Mesenchymal stem cell (in vitro differentiated cells and primary cell): Measurements from ENCODE around the gene HSCB.

Experiments used
- DNase-seq: peaks from one replicate; pipeline ENCODE4 v3.0.0-alpha.2; 2013
- H2AFZ ChIP-seq: one replicate; pipeline ENCODE4 v1.6.1; 2013; ENCODE audit warnings: low read depth, mild to moderate bottlenecking, control low read depth, inconsistent platforms, low read length, moderate library complexity
- H2AK5ac ChIP-seq: 2 replicates; pipeline ENCODE4 v1.6.1; 2013; ENCODE audit warnings: low read length, moderate library complexity, mild to moderate bottlenecking, inconsistent platforms; ENCODE audit not compliant: severe bottlenecking
- H2BK120ac ChIP-seq: one replicate; pipeline ENCODE4 v1.6.1; 2013; ENCODE audit warnings: low read depth, mild to moderate bottlenecking, inconsistent platforms, low read length, moderate library complexity
- H2BK12ac ChIP-seq, 2 experiments: one replicate each; pipeline ENCODE4 v1.6.1; 2013; ENCODE audit warnings: inconsistent platforms in 2 of 2, low read length in 2 of 2, mild to moderate bottlenecking in 2 of 2, moderate library complexity in 2 of 2, control low read depth in 1 of 2
- H2BK15ac ChIP-seq: one replicate; pipeline ENCODE4 v1.6.1; 2013; ENCODE audit warnings: mild to moderate bottlenecking, low read depth, inconsistent platforms; ENCODE audit not compliant: poor library complexity, severe bottlenecking
- H2BK5ac ChIP-seq: 2 replicates; pipeline ENCODE4 v1.6.1; 2013; ENCODE audit warnings: low read depth, mild to moderate bottlenecking, low read length, control low read depth, inconsistent platforms; ENCODE audit not compliant: poor library complexity, severe bottlenecking
- H3K14ac ChIP-seq, 2 experiments: one replicate each; pipeline ENCODE4 v1.6.1; 2013; ENCODE audit warnings: inconsistent platforms in 2 of 2, low read length in 2 of 2, control low read depth in 1 of 2, mild to moderate bottlenecking in 1 of 2, moderate library complexity in 1 of 2
- H3K18ac ChIP-seq, 2 experiments: one replicate each; pipeline ENCODE4 v1.6.1; 2013; ENCODE audit warnings: inconsistent platforms in 2 of 2, low read length in 2 of 2, control low read depth in 1 of 2, low read depth in 1 of 2, mild to moderate bottlenecking in 1 of 2
- H3K23ac ChIP-seq, 2 experiments: one replicate each; pipeline ENCODE4 v1.6.1; 2013; ENCODE audit warnings: inconsistent platforms in 2 of 2, low read length in 2 of 2, mild to moderate bottlenecking in 2 of 2, moderate library complexity in 2 of 2, control low read depth in 1 of 2
- H3K27ac ChIP-seq: 2 replicates; pipeline ENCODE4 v1.5.1; 2013; ENCODE audit warnings: mild to moderate bottlenecking, moderate library complexity, low read length, control low read depth, inconsistent platforms; ENCODE audit not compliant: poor library complexity, severe bottlenecking
- H3K27me3 ChIP-seq, 2 experiments: 2 replicates each; pipeline versions ENCODE4 v1.6.1 to v1.7.0; 2013; ENCODE audit warnings: low read length in 2 of 2, mild to moderate bottlenecking in 2 of 2, moderate library complexity in 2 of 2, control low read depth in 1 of 2, inconsistent platforms in 1 of 2; ENCODE audit not compliant: control insufficient read depth in 1 of 2, insufficient read depth in 1 of 2
- H3K36me3 ChIP-seq, 2 experiments: 2 replicates each; pipeline versions ENCODE4 v1.6.1 to v1.7.0; 2013; ENCODE audit warnings: low read length in 2 of 2, control low read depth in 1 of 2, inconsistent platforms in 1 of 2, low read depth in 1 of 2, mild to moderate bottlenecking in 1 of 2; ENCODE audit not compliant: insufficient read depth in 2 of 2, control insufficient read depth in 1 of 2
- H3K4ac ChIP-seq, 2 experiments: one replicate each; pipeline ENCODE4 v1.6.1; 2013; ENCODE audit warnings: inconsistent platforms in 2 of 2, low read length in 2 of 2, mild to moderate bottlenecking in 2 of 2, moderate library complexity in 2 of 2, control low read depth in 1 of 2, low read depth in 1 of 2
- H3K4me1 ChIP-seq: 2 replicates; pipeline ENCODE4 v1.6.1; 2013; ENCODE audit warnings: low read depth, low read length, control low read depth; ENCODE audit not compliant: control insufficient read depth, insufficient read depth
- H3K4me2 ChIP-seq: 2 replicates; pipeline ENCODE4 v1.6.1; 2013; ENCODE audit warnings: low read length, mild to moderate bottlenecking, inconsistent platforms; ENCODE audit not compliant: poor library complexity, severe bottlenecking
- H3K4me3 ChIP-seq, 2 experiments: 2 replicates each; pipeline versions ENCODE4 v1.5.1 to v1.7.0; 2013; ENCODE audit warnings: low read length in 2 of 2, mild to moderate bottlenecking in 2 of 2, control low read depth in 1 of 2, low read depth in 1 of 2; ENCODE audit not compliant: insufficient read depth in 1 of 2
- H3K79me1 ChIP-seq: replicated peaks from 2 replicates; pipeline ENCODE4 v1.6.1; 2013; ENCODE audit warnings: mild to moderate bottlenecking, control low read depth, low read length, inconsistent platforms; ENCODE audit not compliant: poor library complexity, severe bottlenecking
- H3K9ac ChIP-seq: 2 replicates; pipeline ENCODE4 v1.7.0; 2013; ENCODE audit warnings: mild to moderate bottlenecking, low read length, moderate library complexity
- H3K9me3 ChIP-seq: 2 replicates; pipeline ENCODE4 v1.7.0; 2013; ENCODE audit warnings: mild to moderate bottlenecking, low read length; ENCODE audit not compliant: control insufficient read depth
- H4K8ac ChIP-seq: one replicate; pipeline ENCODE4 v1.6.1; 2013; ENCODE audit warnings: inconsistent platforms, mild to moderate bottlenecking, low read length, moderate library complexity
- H4K91ac ChIP-seq: one replicate; pipeline ENCODE4 v1.6.1; 2013; ENCODE audit warnings: mild to moderate bottlenecking, low read length, inconsistent platforms
- WGBS: methylation state at CpG from one replicate; pipeline ENCODE4 v1.1.7; 2013; ENCODE audit warnings: mixed read lengths; 5-methylcytosine and 5-hydroxymethylcytosine counted together

Gene HSCB

DNA sequence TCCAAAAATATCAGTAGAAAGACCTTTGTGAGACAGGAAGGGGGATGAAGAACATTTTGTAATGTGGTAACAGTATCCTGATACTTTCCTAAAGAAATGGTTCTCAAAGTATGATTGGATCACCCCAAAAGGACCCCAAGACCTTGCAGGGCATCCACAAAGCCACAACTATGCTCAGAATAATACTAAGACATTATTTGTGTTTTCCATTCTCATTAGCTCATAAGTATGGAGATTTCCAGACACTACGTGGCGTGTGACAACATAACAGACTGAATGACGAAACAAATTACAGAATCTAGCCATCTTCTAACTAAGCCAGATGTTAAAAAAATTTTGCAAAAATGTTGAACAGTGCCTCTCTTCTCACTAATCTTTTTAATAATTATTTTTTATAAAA is 25.2 kb upstream of the HSCB start:
- no peaks in the 10 kb centered on the region for H3K27me3 ChIP-seq
- no peak overlapping the region for H3K23ac ChIP-seq
- H2AFZ ChIP-seq: no peak overlapping the region
- peaks cover 4% of the 10 kb centered on the region for H3K4me1 ChIP-seq
- WGBS: 100% methylated on average over 3 of the region's 3 CpGs
- H3K9me3 ChIP-seq: no peaks in the 10 kb centered on the region
- no peak overlapping the region for H3K4me2 ChIP-seq
- no peak overlapping the region for H3K14ac ChIP-seq
- H3K27ac ChIP-seq: no peak overlapping the region
- H3K4ac ChIP-seq: no peak overlapping the region
- no peak overlapping the region for H3K18ac ChIP-seq
- H2AK5ac ChIP-seq: peak overlapping the region; percentile 54
- H3K79me1 ChIP-seq: peaks cover 3% of the 10 kb centered on the region
- H2BK15ac ChIP-seq: no peak overlapping the region
- H2BK5ac ChIP-seq: no peak overlapping the region
- no peak overlapping the region for H3K4me3 ChIP-seq
- no peak overlapping the region for H4K91ac ChIP-seq
- no peak overlapping the region for H4K8ac ChIP-seq
- H3K36me3 ChIP-seq: peaks cover 0 to 17% of the 10 kb centered on the region in 2 experiments
- no peak overlapping the region for H3K9ac ChIP-seq
- no peak overlapping the region for H2BK12ac ChIP-seq
- DNase-seq: peak; percentile 11
- H2BK120ac ChIP-seq: no peak overlapping the region

GRCh38 chr22:28718044-28718443 is 23.8 kb upstream of the HSCB start:
- Histone ChIP-seq H2BK120ac (no peak overlapping the region), H2AFZ (no peak overlapping the region), H3K79me1 (peaks cover 3% of the 10 kb centered on the region), H3K23ac (no peak overlapping the region), H2AK5ac (no peak overlapping the region), H3K18ac (no peak overlapping the region), H3K4ac (no peak overlapping the region), H2BK12ac (no peak overlapping the region), H3K27me3 (no peaks in the 10 kb centered on the region), H3K9ac (no peak overlapping the region), H2BK15ac (no peak overlapping the region), H3K14ac (no peak overlapping the region), H3K4me3 (no peak overlapping the region), H4K8ac (no peak overlapping the region), H3K36me3 (peaks cover 0 to 22% of the 10 kb centered on the region in 2 experiments), H2BK5ac (no peak overlapping the region), H3K27ac (no peak overlapping the region), H4K91ac (no peak overlapping the region), H3K9me3 (no peaks in the 10 kb centered on the region), H3K4me1 (peaks cover 4% of the 10 kb centered on the region), H3K4me2 (no peak overlapping the region)
- WGBS: 94% methylated on average over 3 of the region's 3 CpGs
- no peak for DNase-seq

GRCh38 chr22:28728002-28728401 is 13.8 kb upstream of the HSCB start:
- peaks cover 0 to 21% of the 10 kb centered on the region in 2 experiments for H3K36me3 ChIP-seq
- H2BK12ac ChIP-seq: no peak overlapping the region
- H2AFZ ChIP-seq: no peak overlapping the region
- H3K27ac ChIP-seq: no peak overlapping the region
- H3K4me1 ChIP-seq: no peaks in the 10 kb centered on the region
- H3K79me1 ChIP-seq: no peaks in the 10 kb centered on the region
- H3K18ac ChIP-seq: no peak overlapping the region
- no peak overlapping the region for H2BK15ac ChIP-seq
- H3K9ac ChIP-seq: peak overlapping the region; percentile 36
- DNase-seq: no peak
- H3K23ac ChIP-seq: no peak overlapping the region
- no peak overlapping the region for H4K91ac ChIP-seq
- no peaks in the 10 kb centered on the region for H3K27me3 ChIP-seq
- no peaks in the 10 kb centered on the region for H3K9me3 ChIP-seq
- H3K4me3 ChIP-seq: no peak overlapping the region
- no peak overlapping the region for H2AK5ac ChIP-seq
- WGBS: no CpG with 5 or more reads among the region's 1 CpG
- no peak overlapping the region for H2BK5ac ChIP-seq
- no peak overlapping the region for H3K4me2 ChIP-seq
- no peak overlapping the region for H3K14ac ChIP-seq
- no peak overlapping the region for H3K4ac ChIP-seq
- H4K8ac ChIP-seq: no peak overlapping the region
- H2BK120ac ChIP-seq: no peak overlapping the region

GRCh38 chr22:28728621-28729313 is 13.1 kb upstream of the HSCB start:
- H3K4ac ChIP-seq: no peak overlapping the region
- DNase-seq: peak; percentile 35
- H3K4me1 ChIP-seq: no peaks in the 10 kb centered on the region
- no peak overlapping the region for H3K4me3 ChIP-seq
- H3K23ac ChIP-seq: no peak overlapping the region
- peaks cover 0 to 26% of the 10 kb centered on the region in 2 experiments for H3K36me3 ChIP-seq
- no peak overlapping the region for H3K4me2 ChIP-seq
- H3K79me1 ChIP-seq: peaks cover under 1% of the 10 kb centered on the region
- H3K27me3 ChIP-seq: no peaks in the 10 kb centered on the region
- no peak overlapping the region for H3K14ac ChIP-seq
- H2BK120ac ChIP-seq: no peak overlapping the region
- no peak overlapping the region for H2BK5ac ChIP-seq
- peak overlapping the region; percentile 36 for H3K9ac ChIP-seq
- no peaks in the 10 kb centered on the region for H3K9me3 ChIP-seq
- no peak overlapping the region for H4K8ac ChIP-seq
- H4K91ac ChIP-seq: no peak overlapping the region
- H2AK5ac ChIP-seq: no peak overlapping the region
- no peak overlapping the region for H3K18ac ChIP-seq
- H2AFZ ChIP-seq: no peak overlapping the region
- no peak overlapping the region for H2BK12ac ChIP-seq
- no peak overlapping the region for H3K27ac ChIP-seq
- WGBS: 97% methylated on average over 9 of the region's 10 CpGs
- no peak overlapping the region for H2BK15ac ChIP-seq
